ENCODE results near the gene ELFN2. TPM values are rescaled to one million over a fixed set of nuclear protein-coding genes. Genes with fewer than 3 reads are reported as not detected.
A peak's percentile ranks its signal among the peaks of the same experiment; 100 is the strongest.

The ELFN2 gene
- total RNA-seq, 2 experiments from 2014 or later, result 0.26 to 0.47 TPM

GRCh38 chr22:37418627-37419369, 8.5 kb downstream of the ELFN2 start:
- POLR2A ChIA-PET, result interaction anchor here (0.6 kb wide), 1 partner anchor 20 kb away, joined by 3 read pairs; no protein-coding TSS in a partner anchor
- Mint-ChIP-seq H3K36me3 (no peaks in the 10 kb centered on the region), H3K4me1 (peaks cover 28% of the 10 kb centered on the region), H3K4me3 (peak overlapping the region; percentile 68), H3K27ac (no peak overlapping the region), H3K27me3 (peaks cover 61% of the 10 kb centered on the region), H3K9me3 (no peaks in the 10 kb centered on the region)
- ATAC-seq (ENCODE audit: low read depth) (no peak), DNase-seq (no peak)

- DNase-seq, result no peak
- Mint-ChIP-seq H3K27me3 (peaks cover 68% of the 10 kb centered on the region), H3K4me3 (no peak overlapping the region), H3K27ac (no peak overlapping the region), H3K36me3 (no peaks in the 10 kb centered on the region), H3K4me1 (peaks cover 32% of the 10 kb centered on the region), H3K9me3 (no peaks in the 10 kb centered on the region)
- POLR2A ChIA-PET, result interaction anchor here (1.0 kb wide), 1 partner anchor 10 kb away, joined by 3 read pairs; no protein-coding TSS in a partner anchor
- ATAC-seq (ENCODE audit: low read depth), result no peak
These were observed 9.5 kb downstream of the ELFN2 start for GRCh38 chr22:37417677-37418348.

GRCh38 chr22:37417264-37417663, 10.0 kb downstream of the ELFN2 start:
- peaks cover 37% of the 10 kb centered on the region for H3K4me1 Mint-ChIP-seq
- no peak for ATAC-seq (ENCODE audit: low read depth)
- POLR2A ChIA-PET, result interaction anchor here (1.0 kb wide), 1 partner anchor 11 kb away, joined by 3 read pairs; no protein-coding TSS in a partner anchor
- peak overlapping the region; percentile 61 for H3K4me3 Mint-ChIP-seq
- DNase-seq, result no peak
- no peaks in the 10 kb centered on the region for H3K36me3 Mint-ChIP-seq
- peaks cover 69% of the 10 kb centered on the region for H3K27me3 Mint-ChIP-seq
- H3K9me3 Mint-ChIP-seq, result no peaks in the 10 kb centered on the region
- H3K27ac Mint-ChIP-seq, result no peak overlapping the region

GRCh38 chr22:37416827-37417226, 10.5 kb downstream of the ELFN2 start:
- Mint-ChIP-seq H3K4me1 (peaks cover 37% of the 10 kb centered on the region), H3K27ac (peak overlapping the region; percentile 21), H3K9me3 (no peaks in the 10 kb centered on the region), H3K36me3 (no peaks in the 10 kb centered on the region), H3K27me3 (peaks cover 69% of the 10 kb centered on the region), H3K4me3 (peak overlapping the region; percentile 61)
- DNase-seq (peak; percentile 69), ATAC-seq (ENCODE audit: low read depth) (peak; percentile 60)
- POLR2A ChIA-PET, result interaction anchor here (1.0 kb wide), 1 partner anchor 11 kb away, joined by 3 read pairs; no protein-coding TSS in a partner anchor

DNA sequence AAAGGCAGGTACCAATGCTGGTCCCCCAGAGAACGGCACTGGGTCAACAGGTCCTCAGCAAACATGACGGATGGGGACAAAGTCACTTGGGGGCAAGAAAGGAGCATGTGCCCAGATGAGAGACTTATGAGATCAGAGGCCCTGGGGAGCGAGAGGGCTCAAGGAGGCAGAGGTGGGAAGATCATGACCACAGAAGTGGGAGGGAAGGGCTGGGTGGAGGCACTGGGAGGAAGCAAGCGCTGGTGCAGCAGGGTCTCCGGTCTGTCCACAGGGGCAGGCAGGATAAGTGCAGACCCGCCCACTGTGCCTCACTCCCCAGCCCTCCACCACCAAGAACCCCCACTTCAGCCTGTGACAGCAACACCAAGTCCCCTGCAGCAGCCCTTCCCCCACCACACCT, 10.9 kb downstream of the ELFN2 start:
- peaks cover 37% of the 10 kb centered on the region for H3K4me1 Mint-ChIP-seq
- H3K27ac Mint-ChIP-seq, result peak overlapping the region; percentile 21
- H3K36me3 Mint-ChIP-seq, result no peaks in the 10 kb centered on the region
- no peaks in the 10 kb centered on the region for H3K9me3 Mint-ChIP-seq
- peaks cover 66% of the 10 kb centered on the region for H3K27me3 Mint-ChIP-seq
- POLR2A ChIA-PET, result no interaction called here
- DNase-seq (no peak), ATAC-seq (ENCODE audit: low read depth) (no peak)
- H3K4me3 Mint-ChIP-seq, result peak overlapping the region; percentile 61

- POLR2A ChIA-PET, result no interaction called here
- Mint-ChIP-seq H3K27ac (no peak overlapping the region), H3K36me3 (no peaks in the 10 kb centered on the region), H3K4me1 (peaks cover 36% of the 10 kb centered on the region), H3K27me3 (peaks cover 61% of the 10 kb centered on the region), H3K4me3 (no peak overlapping the region), H3K9me3 (no peaks in the 10 kb centered on the region)
- DNase-seq, result no peak
- ATAC-seq (ENCODE audit: low read depth), result no peak
These were observed 12.1 kb downstream of the ELFN2 start for GRCh38 chr22:37415210-37415609.

DNA sequence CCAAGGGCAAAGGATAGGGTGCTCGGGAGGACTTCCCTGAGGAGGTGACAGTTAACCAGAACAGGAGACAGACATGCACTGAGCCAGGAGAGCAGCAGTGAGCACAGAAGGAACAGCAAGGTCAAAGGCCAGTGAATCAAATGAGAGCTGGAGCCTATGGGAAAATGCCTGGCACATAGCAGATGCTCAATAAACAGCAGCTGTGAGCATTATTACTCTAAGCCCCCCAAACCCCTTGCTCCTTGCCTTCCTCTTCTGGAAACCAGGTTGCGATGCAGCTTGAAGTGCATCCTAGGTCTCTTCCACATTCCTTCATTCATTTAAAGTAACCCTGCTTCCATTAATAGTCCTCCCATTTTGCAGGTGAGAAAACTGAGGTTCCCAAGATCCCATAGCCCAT, 13.0 kb downstream of the ELFN2 start:
- H3K36me3 Mint-ChIP-seq, result no peaks in the 10 kb centered on the region
- H3K27ac Mint-ChIP-seq, result no peak overlapping the region
- no peak for ATAC-seq (ENCODE audit: low read depth)
- no peak for DNase-seq
- no peaks in the 10 kb centered on the region for H3K9me3 Mint-ChIP-seq
- H3K27me3 Mint-ChIP-seq, result peaks cover 59% of the 10 kb centered on the region
- POLR2A ChIA-PET, result no interaction called here
- peaks cover 33% of the 10 kb centered on the region for H3K4me1 Mint-ChIP-seq
- H3K4me3 Mint-ChIP-seq, result no peak overlapping the region

- DNase-seq, result no peak
- Mint-ChIP-seq H3K27ac (no peak overlapping the region), H3K9me3 (no peaks in the 10 kb centered on the region), H3K4me3 (no peak overlapping the region), H3K27me3 (peaks cover 52% of the 10 kb centered on the region), H3K36me3 (no peaks in the 10 kb centered on the region), H3K4me1 (peaks cover 29% of the 10 kb centered on the region)
- no peak for ATAC-seq (ENCODE audit: low read depth)
- POLR2A ChIA-PET, result no interaction called here
These were observed 13.7 kb downstream of the ELFN2 start for GRCh38 chr22:37413546-37413945.

GRCh38 chr22:37412495-37413250, 14.6 kb downstream of the ELFN2 start:
- DNase-seq (no peak), ATAC-seq (ENCODE audit: low read depth) (no peak)
- peaks cover 44% of the 10 kb centered on the region for H3K27me3 Mint-ChIP-seq
- H3K4me3 Mint-ChIP-seq, result no peak overlapping the region
- H3K4me1 Mint-ChIP-seq, result peaks cover 26% of the 10 kb centered on the region
- no peaks in the 10 kb centered on the region for H3K36me3 Mint-ChIP-seq
- POLR2A ChIA-PET, result interaction anchor here (1.7 kb wide), 1 partner anchor 23 kb away, joined by 4 read pairs; no protein-coding TSS in a partner anchor
- no peak overlapping the region for H3K27ac Mint-ChIP-seq
- no peaks in the 10 kb centered on the region for H3K9me3 Mint-ChIP-seq

GRCh38 chr22:37411655-37412054, 15.6 kb downstream of the ELFN2 start:
- ATAC-seq (ENCODE audit: low read depth) (no peak), DNase-seq (no peak)
- Mint-ChIP-seq H3K4me3 (no peak overlapping the region), H3K36me3 (no peaks in the 10 kb centered on the region), H3K27ac (no peak overlapping the region), H3K4me1 (peaks cover 19% of the 10 kb centered on the region), H3K9me3 (no peaks in the 10 kb centered on the region), H3K27me3 (peaks cover 34% of the 10 kb centered on the region)
- POLR2A ChIA-PET, result interaction anchor here (1.7 kb wide), 1 partner anchor 22 kb away, joined by 4 read pairs; no protein-coding TSS in a partner anchor

DNA sequence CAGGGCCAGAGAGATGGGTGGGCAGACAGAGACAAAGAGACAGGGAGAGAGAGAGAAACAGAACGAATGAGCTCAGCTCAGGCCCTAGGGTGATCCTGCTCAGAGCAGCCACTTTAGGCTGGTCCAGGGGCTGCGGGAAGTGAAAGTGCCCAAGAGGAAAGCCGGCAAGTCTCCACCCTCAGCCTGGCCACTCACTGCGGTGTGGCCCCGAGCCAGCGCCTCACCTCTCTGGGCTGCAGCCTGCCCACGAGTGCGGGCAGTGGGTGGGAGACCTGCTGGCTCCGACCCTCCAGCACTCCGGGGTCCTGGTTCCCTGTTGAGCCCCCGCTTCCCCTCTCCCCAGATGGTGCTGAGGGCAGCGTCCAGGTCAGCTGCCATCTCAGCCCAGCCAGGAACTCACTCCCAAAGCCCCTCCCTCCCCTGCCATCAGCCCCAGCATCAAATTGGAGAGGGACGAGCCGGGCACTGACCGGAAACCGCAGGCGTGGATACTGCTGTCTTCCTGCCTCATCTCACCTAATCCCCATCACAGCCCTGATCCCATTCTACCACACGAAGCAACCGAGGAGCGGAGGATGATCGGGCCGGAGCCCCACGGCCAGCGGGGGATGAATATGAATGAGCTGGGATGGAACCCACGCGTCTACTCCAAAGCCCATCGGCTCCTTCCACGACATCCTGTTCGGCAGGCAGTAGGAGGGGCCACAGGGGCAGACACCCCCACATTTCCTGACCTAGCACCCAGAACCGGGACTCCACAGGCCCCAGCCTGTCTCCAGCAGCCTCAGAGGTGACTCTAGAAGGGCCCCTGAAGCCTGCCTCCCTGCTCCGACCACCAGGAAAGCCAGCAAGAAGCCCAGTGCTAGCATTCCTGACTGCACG, 16.9 kb downstream of the ELFN2 start:
- H3K4me3 Mint-ChIP-seq, result no peak overlapping the region
- DNase-seq (no peak), ATAC-seq (ENCODE audit: low read depth) (peak; percentile 27)
- POLR2A ChIA-PET, result no interaction called here
- no peaks in the 10 kb centered on the region for H3K36me3 Mint-ChIP-seq
- no peak overlapping the region for H3K27ac Mint-ChIP-seq
- H3K27me3 Mint-ChIP-seq, result peaks cover 29% of the 10 kb centered on the region
- H3K9me3 Mint-ChIP-seq, result no peaks in the 10 kb centered on the region
- peaks cover 13% of the 10 kb centered on the region for H3K4me1 Mint-ChIP-seq

DNA sequence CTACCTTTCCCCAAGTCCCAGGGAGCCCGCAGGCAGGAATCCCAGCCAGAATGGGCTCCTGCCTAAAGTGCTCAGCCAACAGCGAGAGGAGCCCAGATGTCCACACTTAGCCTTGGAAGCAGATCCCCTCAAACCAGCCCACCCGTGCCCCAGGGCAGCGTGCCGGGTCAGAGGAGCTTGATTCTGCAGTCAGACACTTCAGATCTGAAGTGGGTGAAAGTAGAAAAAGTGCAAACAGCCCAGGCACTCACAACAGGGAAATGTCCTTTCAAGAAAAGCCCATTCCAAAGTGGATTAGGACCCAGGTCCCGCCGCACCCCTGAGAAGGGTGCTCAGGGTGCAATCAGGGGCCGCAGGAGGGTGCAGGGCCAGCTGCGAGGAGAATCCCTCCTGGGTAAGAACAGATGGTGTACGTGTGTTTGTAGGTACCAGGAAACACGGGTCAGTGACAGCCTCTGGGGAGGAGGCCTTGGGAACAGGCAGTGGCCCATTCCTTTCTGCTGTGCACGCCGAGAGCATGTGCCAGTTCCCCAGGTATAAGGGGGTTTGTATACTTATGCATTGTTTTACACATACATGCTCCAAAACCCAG, 17.7 kb downstream of the ELFN2 start:
- DNase-seq, result no peak
- H3K27ac Mint-ChIP-seq, result no peak overlapping the region
- H3K27me3 Mint-ChIP-seq, result peaks cover 26% of the 10 kb centered on the region
- H3K9me3 Mint-ChIP-seq, result no peaks in the 10 kb centered on the region
- no peak for ATAC-seq (ENCODE audit: low read depth)
- H3K4me3 Mint-ChIP-seq, result no peak overlapping the region
- POLR2A ChIA-PET, result no interaction called here
- H3K36me3 Mint-ChIP-seq, result no peaks in the 10 kb centered on the region
- peaks cover 13% of the 10 kb centered on the region for H3K4me1 Mint-ChIP-seq

Measured in activated naive CD8-positive, alpha-beta T cell treated with anti-CD3 and anti-CD28 coated beads, Interleukin-2, amount 10 ng/mL, durations not matched to agents 7 days and 5 days (primary cell).